Natural killer cell (primary cell): ENCODE measurements around the gene NAP1L3. TPM values are rescaled to one million over a fixed set of nuclear protein-coding genes. Genes with fewer than 3 reads are reported as not detected.

Experiments
- ATAC-seq, 3 donors: fragments of 150-1000 bp in 2 of 3; fragments of 200-7000 bp in 1 of 3; cut with Tn5 transposase; 1 replicate in 1 of 3; 2 replicates in 2 of 3; pipeline ENCODE4 v1.10.0; 2021; ENCODE audit warnings: mild to moderate bottlenecking in 2 of 3, moderate library complexity in 2 of 3
- DNase-seq, 2 donors: peaks; one replicate each; pipeline versions ENCODE4 v3.0.0 to v3.0.0-alpha.2; 2013 to 2021; ENCODE audit warnings: mixed read lengths in 1 of 2
- H3K27ac ChIP-seq: one replicate; pipeline ENCODE4 v1.5.1; 2013; ENCODE audit warnings: mild to moderate bottlenecking, low read length
- H3K27me3 ChIP-seq: one replicate; pipeline ENCODE4 v1.6.1; 2013; ENCODE audit warnings: low read length; ENCODE audit not compliant: control insufficient read depth, insufficient read depth
- H3K36me3 ChIP-seq: one replicate; pipeline ENCODE4 v1.6.1; 2013; ENCODE audit warnings: low read length; ENCODE audit not compliant: control insufficient read depth, insufficient read depth
- H3K4me1 ChIP-seq: one replicate; pipeline ENCODE4 v1.6.1; 2013; ENCODE audit warnings: low read length; ENCODE audit not compliant: control insufficient read depth, insufficient read depth
- H3K4me3 ChIP-seq: one replicate; pipeline ENCODE4 v1.5.1; 2013; ENCODE audit warnings: low read length
- H3K9me3 ChIP-seq: one replicate; pipeline ENCODE4 v1.6.1; 2013; ENCODE audit warnings: low read length; ENCODE audit not compliant: control insufficient read depth, insufficient read depth
- H3K27ac Mint-ChIP-seq, 2 donors: one replicate each; pipeline ENCODE4 v1.8.0; 2022; ENCODE audit warnings: mild to moderate bottlenecking in 2 of 2, mixed read lengths in 2 of 2, moderate library complexity in 1 of 2
- H3K27me3 Mint-ChIP-seq, 2 donors: one replicate each; pipeline ENCODE4 v1.8.0; 2022; ENCODE audit warnings: low read depth in 2 of 2, mixed read lengths in 2 of 2
- H3K36me3 Mint-ChIP-seq: one replicate; pipeline ENCODE4 v1.8.0; 2022; ENCODE audit warnings: mixed read lengths
- H3K4me1 Mint-ChIP-seq, 2 donors: one replicate each; pipeline ENCODE4 v1.8.0; 2022; ENCODE audit warnings: mixed read lengths in 2 of 2
- H3K4me3 Mint-ChIP-seq: one replicate; pipeline ENCODE4 v1.8.0; 2022; ENCODE audit warnings: mild to moderate bottlenecking, moderate library complexity, mixed read lengths
- H3K9me3 Mint-ChIP-seq, 2 donors: one replicate each; pipeline ENCODE4 v1.8.0; 2022; ENCODE audit warnings: mixed read lengths in 2 of 2
- CTCF ChIP-seq: fragments of 200-600 bp; IDR thresholded peaks from one replicate; pipeline ENCODE4 v1.8.0; 2022; ENCODE audit warnings: antibody characterized with exemption
- WGBS: methylation state at CpG from one replicate; pipeline ENCODE4 v1.1.7; 2013; ENCODE audit warnings: missing lambda C conversion rate; ENCODE audit not compliant: insufficient coverage; 5-methylcytosine and 5-hydroxymethylcytosine counted together
- intact Hi-C: fragments of 100-400 bp; cut with micrococcal nuclease; formaldehyde crosslinking; loops from one replicate; pipeline ENCODE4 v1.14.2; 2022
- total RNA-seq, 4 donors: library from RNA; stranded (reverse); fragments of 120-200 nt in 1 of 4; gene quantifications; one replicate each; pipeline versions ENCODE4 v1.2.3 to v1.2.4, GENCODE V29; 2013 to 2022

The NAP1L3 gene
- total RNA-seq, 3 donors from 2014 or later (not counting 1 experiment from before 2014, with no cell fraction given) = 1.4 to 1.7 (median 1.6) TPM

- Histone ChIP-seq H3K36me3 (no peaks in the 10 kb centered on the region), H3K4me1 (no peaks in the 10 kb centered on the region), H3K27me3 (no peaks in the 10 kb centered on the region), H3K9me3 (no peaks in the 10 kb centered on the region), H3K4me3 (no peak overlapping the region), H3K27ac (no peak overlapping the region)
- Mint-ChIP-seq H3K4me1 (no peaks in the 10 kb centered on the region), H3K36me3 (no peaks in the 10 kb centered on the region), H3K27me3 (no peaks in the 10 kb centered on the region), H3K9me3 (peaks cover 0 to 5% of the 10 kb centered on the region in 2 donors), H3K4me3 (no peak overlapping the region), H3K27ac (no peak overlapping the region)
- no peak for ATAC-seq
- TF ChIP-seq CTCF = no peak
- 95% methylated on average over 2 of the region's 2 CpGs for WGBS
- DNase-seq = no peak
- intact Hi-C loops = no loop called here
Observed at GRCh38 chrX:93637591-93637990, 35.8 kb downstream of the NAP1L3 start.

Other genes with a start within 250 kb of the NAP1L3 start
- not detected for gene FAM133A, start 628 bp upstream of the NAP1L3 start, total RNA-seq